Measurements from ENCODE around the gene ATXN3L. TPM values are rescaled to one million over a fixed set of nuclear protein-coding genes. Genes with fewer than 3 reads are reported as not detected.

ATXN3L gene
- total and polyA plus RNA-seq, 12 donors: not detected

DNA sequence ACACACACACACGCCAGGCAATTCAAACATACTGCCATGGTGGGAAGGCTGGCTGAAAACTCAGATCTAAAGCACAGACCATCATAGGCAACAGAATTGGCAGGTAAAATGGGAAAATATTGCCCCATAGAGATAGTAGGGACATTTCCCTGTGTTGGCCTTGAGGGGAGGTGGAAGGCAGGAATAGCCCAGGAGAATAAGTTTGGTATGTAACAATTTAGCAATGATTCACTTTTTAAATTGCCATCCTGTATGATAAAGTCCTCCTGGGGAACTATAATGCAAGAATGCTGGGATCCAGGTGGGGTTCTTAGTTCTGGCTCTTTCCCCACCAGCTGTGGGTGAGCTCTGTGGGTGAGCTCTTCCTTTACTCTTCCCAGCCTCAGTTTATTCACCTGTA is 51.0 kb downstream of the ATXN3L start:
- H3K4me1 ChIP-seq: no peaks in the 10 kb centered on the region
- no peaks in the 10 kb centered on the region for H3K36me3 ChIP-seq
- H3K27me3 ChIP-seq: peaks cover 0 to 22% (median 0%) of the 10 kb centered on the region in 7 donors
- H3K4me3 ChIP-seq: no peak overlapping the region
- WGBS, 2 donors: 95 to 100% methylated on average over 1 of the region's 1 CpG
- no peak for DNase-seq
- intact Hi-C loops (cut with DNase I): no loop called here
- TF ChIP-seq, protein P1, sequence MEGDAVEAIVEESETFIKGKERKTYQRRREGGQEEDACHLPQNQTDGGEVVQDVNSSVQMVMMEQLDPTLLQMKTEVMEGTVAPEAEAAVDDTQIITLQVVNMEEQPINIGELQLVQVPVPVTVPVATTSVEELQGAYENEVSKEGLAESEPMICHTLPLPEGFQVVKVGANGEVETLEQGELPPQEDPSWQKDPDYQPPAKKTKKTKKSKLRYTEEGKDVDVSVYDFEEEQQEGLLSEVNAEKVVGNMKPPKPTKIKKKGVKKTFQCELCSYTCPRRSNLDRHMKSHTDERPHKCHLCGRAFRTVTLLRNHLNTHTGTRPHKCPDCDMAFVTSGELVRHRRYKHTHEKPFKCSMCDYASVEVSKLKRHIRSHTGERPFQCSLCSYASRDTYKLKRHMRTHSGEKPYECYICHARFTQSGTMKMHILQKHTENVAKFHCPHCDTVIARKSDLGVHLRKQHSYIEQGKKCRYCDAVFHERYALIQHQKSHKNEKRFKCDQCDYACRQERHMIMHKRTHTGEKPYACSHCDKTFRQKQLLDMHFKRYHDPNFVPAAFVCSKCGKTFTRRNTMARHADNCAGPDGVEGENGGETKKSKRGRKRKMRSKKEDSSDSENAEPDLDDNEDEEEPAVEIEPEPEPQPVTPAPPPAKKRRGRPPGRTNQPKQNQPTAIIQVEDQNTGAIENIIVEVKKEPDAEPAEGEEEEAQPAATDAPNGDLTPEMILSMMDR (IDR thresholded peaks at IDR 0.05): no peak
- no peak overlapping the region for H3K27ac ChIP-seq
- ATAC-seq: no peak
- no peaks in the 10 kb centered on the region for H3K9me3 ChIP-seq

Other genes starting within 250 kb of the ATXN3L start
- gene EGFL6, start 249.5 kb upstream of the ATXN3L start, total RNA-seq: under 1 TPM in 1 of 10 donors, not detected in 9; 0.11 TPM
- gene EGFL6, start 249.5 kb upstream of the ATXN3L start, polyA plus RNA-seq: not detected

Measured in heart right ventricle (tissue), 16 donors.